Stimulated activated CD8-positive, alpha-beta memory T cell treated with anti-CD3 and anti-CD28 coated beads, Interleukin-15, amount 100 ng/mL, for 4 hours (primary cell): ENCODE results near the gene NDUFC1.

ENCODE experiments used
- DNase-seq, 2 donors: peaks; one replicate each; pipeline ENCODE4 v3.0.0-alpha.2; 2020; ENCODE audit warnings: low read depth in 2 of 2

NDUFC1 gene

GRCh38 chr4:139247241-139247640 lies 55.0 kb downstream of the NDUFC1 start:
- no peak for DNase-seq

GRCh38 chr4:139246166-139246565 lies 56.1 kb downstream of the NDUFC1 start:
- DNase-seq, result no peak

- no peak for DNase-seq
These were observed 56.7 kb downstream of the NDUFC1 start for GRCh38 chr4:139245590-139245989.

- DNase-seq, result no peak
These were observed 58.6 kb downstream of the NDUFC1 start for GRCh38 chr4:139243448-139244365.

GRCh38 chr4:139242511-139243051 lies 59.7 kb downstream of the NDUFC1 start:
- DNase-seq, result no peak

- DNase-seq, result no peak
These were observed 60.5 kb downstream of the NDUFC1 start for GRCh38 chr4:139241784-139242151.

GRCh38 chr4:139241086-139241783 lies 61.0 kb downstream of the NDUFC1 start:
- DNase-seq, result no peak
